NCI-H226 (cell line): ENCODE data around the gene PHEX.

ENCODE experiments used
- DNase-seq: peaks from one replicate; pipeline ENCODE4 v3.0.0-alpha.2; 2015

Gene PHEX

GRCh38 chrX:22109442-22109841 lies 77.3 kb downstream of the PHEX start:
- DNase-seq = peak; percentile 38

- DNase-seq = no peak
These were observed 78.8 kb downstream of the PHEX start for GRCh38 chrX:22110729-22111494.

GRCh38 chrX:22116605-22117546 lies 84.8 kb downstream of the PHEX start:
- DNase-seq = no peak

- no peak for DNase-seq
These were observed 85.5 kb downstream of the PHEX start for GRCh38 chrX:22117633-22118032.

GRCh38 chrX:22118161-22118830 lies 86.2 kb downstream of the PHEX start:
- DNase-seq = no peak

GRCh38 chrX:22121161-22121560 lies 89.0 kb downstream of the PHEX start:
- no peak for DNase-seq

GRCh38 chrX:22122510-22122909 lies 90.4 kb downstream of the PHEX start:
- DNase-seq = peak; percentile 59

- DNase-seq = no peak
These were observed 92.0 kb downstream of the PHEX start for GRCh38 chrX:22124098-22124497.

GRCh38 chrX:22125481-22125880 lies 93.4 kb downstream of the PHEX start:
- no peak for DNase-seq

GRCh38 chrX:22126327-22126726 lies 94.2 kb downstream of the PHEX start:
- no peak for DNase-seq

- no peak for DNase-seq
These were observed 96.8 kb downstream of the PHEX start for GRCh38 chrX:22128961-22129360.

GRCh38 chrX:22134681-22135080 lies 102.6 kb downstream of the PHEX start:
- DNase-seq = peak; percentile 70

GRCh38 chrX:22135171-22135711 lies 103.1 kb downstream of the PHEX start:
- DNase-seq = no peak

GRCh38 chrX:22135994-22136684 lies 104.0 kb downstream of the PHEX start:
- DNase-seq = peak; percentile 43

GRCh38 chrX:22136711-22137110 lies 104.6 kb downstream of the PHEX start:
- no peak for DNase-seq

- DNase-seq = no peak
These were observed 107.7 kb downstream of the PHEX start for GRCh38 chrX:22139822-22140221.

- peak; percentile 34 for DNase-seq
These were observed 109.1 kb downstream of the PHEX start for GRCh38 chrX:22141047-22141730.

- no peak for DNase-seq
These were observed 115.1 kb downstream of the PHEX start for GRCh38 chrX:22147214-22147613.

GRCh38 chrX:22147942-22148341 lies 115.8 kb downstream of the PHEX start:
- DNase-seq = no peak

GRCh38 chrX:22148565-22148964 lies 116.4 kb downstream of the PHEX start:
- no peak for DNase-seq

- no peak for DNase-seq
These were observed 118.2 kb downstream of the PHEX start for GRCh38 chrX:22150371-22150770.

- no peak for DNase-seq
These were observed 123.0 kb downstream of the PHEX start for GRCh38 chrX:22155126-22155525.
